Activated CD4-positive, alpha-beta T cell treated with anti-CD3 and anti-CD28 coated beads, Interleukin-2, amount 50 U/mL, for 1 hour (primary cell): ENCODE measurements around the gene TP53BP1.

Experiments used
- DNase-seq: peaks from one replicate; pipeline ENCODE4 v3.0.0-alpha.2; 2020

TP53BP1 gene

GRCh38 chr15:43517354-43518196, 24.6 kb upstream of the TP53BP1 start, which contains the start of gene MAP1A:
Gene MAP1A (plus strand): TSS chr15:43517608. CDS start chr15:43521474, 3,866 bp downstream.
- DNase-seq: no peak

GRCh38 chr15:43516801-43517353, 23.9 kb upstream of the TP53BP1 start:
- no peak for DNase-seq

GRCh38 chr15:43516185-43516584, 23.2 kb upstream of the TP53BP1 start:
- DNase-seq: no peak

GRCh38 chr15:43515741-43516140, 22.8 kb upstream of the TP53BP1 start:
- DNase-seq: no peak

GRCh38 chr15:43514241-43515057, 21.5 kb upstream of the TP53BP1 start:
- no peak for DNase-seq

GRCh38 chr15:43513550-43513949, 20.6 kb upstream of the TP53BP1 start:
- no peak for DNase-seq

GRCh38 chr15:43511012-43511885, 18.3 kb upstream of the TP53BP1 start:
- peak; percentile 20 for DNase-seq

GRCh38 chr15:43510200-43511011, 17.4 kb upstream of the TP53BP1 start:
- DNase-seq: peak; percentile 94

- DNase-seq: no peak
Measured at GRCh38 chr15:43509660-43510199, 16.8 kb upstream of the TP53BP1 start.

- no peak for DNase-seq
Measured at GRCh38 chr15:43508991-43509659, 16.2 kb upstream of the TP53BP1 start.

GRCh38 chr15:43508421-43508820, 15.5 kb upstream of the TP53BP1 start:
- no peak for DNase-seq

GRCh38 chr15:43505738-43506137, 12.8 kb upstream of the TP53BP1 start:
- DNase-seq: no peak

- DNase-seq: no peak
Measured at GRCh38 chr15:43499635-43500034, 6.7 kb upstream of the TP53BP1 start.

GRCh38 chr15:43498990-43499389, 6.0 kb upstream of the TP53BP1 start:
- no peak for DNase-seq

GRCh38 chr15:43493703-43494472, 932 bp upstream of the TP53BP1 start:
- no peak for DNase-seq

GRCh38 chr15:43492266-43492665, 690 bp downstream of the TP53BP1 start:
- DNase-seq: no peak

GRCh38 chr15:43489191-43489590, 3.8 kb downstream of the TP53BP1 start:
- DNase-seq: no peak

- no peak for DNase-seq
Measured at GRCh38 chr15:43488790-43489189, 4.2 kb downstream of the TP53BP1 start.

- DNase-seq: no peak
Measured at GRCh38 chr15:43487271-43487895, 5.6 kb downstream of the TP53BP1 start.
